GM10847 (cell line): ENCODE data around the gene ABI1.

ENCODE experiments used
- POLR2A ChIP-seq: IDR thresholded peaks from 2 replicates; pipeline ENCODE4 v1.6.1; 2011; ENCODE audit not compliant: insufficient read length; ENCODE audit errors: extremely low read depth

The ABI1 gene

GRCh38 chr10:26858707-26859034, 2.1 kb downstream of the ABI1 start:
- TF ChIP-seq POLR2A: no peak

- no peak for TF ChIP-seq POLR2A
These were observed 2.6 kb downstream of the ABI1 start for GRCh38 chr10:26857991-26858706.

GRCh38 chr10:26855186-26855585, 5.6 kb downstream of the ABI1 start:
- TF ChIP-seq POLR2A: no peak

- no peak for TF ChIP-seq POLR2A
These were observed 6.2 kb downstream of the ABI1 start for GRCh38 chr10:26854524-26854923.

- TF ChIP-seq POLR2A: no peak
These were observed 16.3 kb downstream of the ABI1 start for GRCh38 chr10:26844396-26844975.

DNA sequence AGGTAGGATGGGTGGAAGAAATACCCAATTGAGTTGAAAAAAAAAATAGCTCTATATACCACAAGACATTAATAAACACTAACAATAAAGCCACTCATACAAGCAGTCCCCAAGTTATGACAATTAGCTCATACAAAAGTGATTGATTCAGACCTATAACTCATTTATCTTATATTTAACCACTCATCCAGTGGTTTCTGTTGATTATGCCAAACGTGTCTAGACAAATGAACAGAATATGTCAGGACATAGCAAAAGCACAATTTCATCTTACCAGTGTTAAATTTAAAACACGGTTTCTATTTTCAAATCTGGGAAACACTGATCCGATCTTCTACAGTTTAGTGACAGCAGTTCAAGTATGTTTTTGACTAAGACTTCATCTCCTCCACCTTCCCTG, 17.0 kb downstream of the ABI1 start:
- no peak for TF ChIP-seq POLR2A

DNA sequence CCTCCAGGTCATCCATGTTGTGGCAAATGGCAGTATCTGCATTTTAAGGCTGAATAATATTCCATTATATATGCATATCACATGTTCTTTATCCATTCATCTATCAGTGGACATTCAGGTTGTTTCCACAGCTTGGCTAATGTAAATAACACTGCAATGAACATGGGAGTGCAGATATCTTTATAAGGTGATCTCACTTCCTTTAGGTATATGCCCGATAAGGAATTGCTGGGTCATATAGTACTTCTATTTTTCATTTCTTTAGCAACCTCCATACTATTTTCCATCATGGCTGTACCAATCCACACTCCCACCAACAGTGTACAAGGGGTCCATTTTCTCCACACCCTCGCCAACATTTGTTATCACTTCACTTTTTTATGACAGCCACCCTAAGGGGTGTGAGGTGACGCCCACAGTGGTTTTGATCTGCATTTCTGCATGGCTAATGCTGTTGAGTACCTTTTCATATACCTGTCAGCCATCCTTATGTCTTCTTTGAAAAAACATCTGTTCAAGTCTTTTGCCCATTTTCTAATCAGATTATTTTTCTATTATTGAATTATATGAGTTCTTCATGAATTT, 18.9 kb downstream of the ABI1 start:
- TF ChIP-seq POLR2A: no peak

DNA sequence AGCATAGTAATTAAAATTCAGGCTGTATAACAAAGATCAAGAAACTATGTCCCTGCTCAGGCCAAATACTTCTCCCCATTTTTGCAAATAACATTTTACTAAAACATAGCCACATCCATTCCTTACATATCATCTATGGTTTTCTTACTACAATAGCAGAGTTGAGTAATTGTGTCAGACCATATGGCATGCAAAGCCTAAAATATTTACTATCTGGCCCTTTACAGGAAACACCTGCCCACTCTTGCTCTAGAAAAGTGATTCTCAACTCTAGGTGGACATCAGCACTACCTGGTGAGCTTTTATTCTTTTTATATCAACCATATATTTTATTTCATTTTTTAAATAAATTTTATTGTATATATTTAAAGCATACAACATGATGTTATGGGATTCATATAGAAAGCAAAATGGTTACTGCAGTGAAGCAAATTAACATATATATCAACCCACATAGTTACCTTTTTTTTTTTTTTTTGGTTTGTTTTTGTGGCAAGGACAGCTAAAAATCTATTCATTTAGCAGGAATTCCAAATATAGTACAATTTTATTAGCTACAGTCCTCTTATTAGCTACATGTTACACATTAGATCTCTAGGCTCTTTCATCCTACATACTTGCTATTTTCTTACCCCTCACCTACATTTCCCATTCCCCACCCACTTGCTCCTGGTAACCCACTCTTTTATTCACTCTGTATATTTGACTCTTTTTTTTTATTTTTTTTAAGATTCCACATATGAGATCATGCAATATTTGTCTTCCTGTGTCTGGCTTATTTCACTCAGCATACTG, 19.6 kb downstream of the ABI1 start:
- TF ChIP-seq POLR2A: no peak

- TF ChIP-seq POLR2A: no peak
These were observed 20.7 kb downstream of the ABI1 start for GRCh38 chr10:26839966-26840627.

GRCh38 chr10:26837139-26837538, 23.6 kb downstream of the ABI1 start:
- no peak for TF ChIP-seq POLR2A

- no peak for TF ChIP-seq POLR2A
These were observed 25.7 kb downstream of the ABI1 start for GRCh38 chr10:26835025-26835424.

DNA sequence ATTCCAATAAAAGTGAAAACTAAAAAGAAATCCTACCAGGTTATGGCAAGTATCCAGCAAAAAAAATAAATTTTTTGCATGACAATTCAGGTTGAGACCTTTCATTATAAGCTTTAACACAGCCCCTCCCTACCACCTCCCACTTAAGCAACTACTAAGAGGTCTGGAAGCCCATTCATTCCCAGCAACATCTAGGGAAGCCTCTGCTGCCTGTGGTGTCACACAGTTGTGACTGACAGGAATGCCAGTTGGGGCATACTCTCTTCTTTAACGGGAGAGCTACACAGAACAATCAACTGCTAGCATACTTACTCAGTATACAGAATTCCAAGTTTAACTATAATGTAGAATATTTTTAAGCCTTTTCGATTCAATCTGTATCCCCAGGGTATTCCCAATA, 27.8 kb downstream of the ABI1 start:
- no peak for TF ChIP-seq POLR2A

DNA sequence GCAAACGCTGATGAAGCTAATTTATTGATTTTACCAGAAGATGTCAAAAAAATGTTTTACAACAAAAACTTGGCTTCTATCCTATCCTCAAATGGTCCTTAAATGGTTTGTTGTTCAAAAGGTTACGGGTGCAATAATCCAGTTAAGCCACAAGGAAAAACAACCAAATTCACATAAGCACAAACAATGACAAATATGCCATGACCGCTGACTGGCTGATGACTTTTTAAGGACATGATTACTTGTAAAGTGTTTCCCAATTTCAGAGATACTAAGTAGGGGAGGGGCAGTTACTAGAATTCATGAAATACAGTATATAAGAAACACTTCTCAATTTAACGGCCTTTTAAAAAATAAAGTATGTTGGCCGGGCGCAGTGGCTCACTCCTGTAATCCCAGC, 28.8 kb downstream of the ABI1 start:
- no peak for TF ChIP-seq POLR2A

DNA sequence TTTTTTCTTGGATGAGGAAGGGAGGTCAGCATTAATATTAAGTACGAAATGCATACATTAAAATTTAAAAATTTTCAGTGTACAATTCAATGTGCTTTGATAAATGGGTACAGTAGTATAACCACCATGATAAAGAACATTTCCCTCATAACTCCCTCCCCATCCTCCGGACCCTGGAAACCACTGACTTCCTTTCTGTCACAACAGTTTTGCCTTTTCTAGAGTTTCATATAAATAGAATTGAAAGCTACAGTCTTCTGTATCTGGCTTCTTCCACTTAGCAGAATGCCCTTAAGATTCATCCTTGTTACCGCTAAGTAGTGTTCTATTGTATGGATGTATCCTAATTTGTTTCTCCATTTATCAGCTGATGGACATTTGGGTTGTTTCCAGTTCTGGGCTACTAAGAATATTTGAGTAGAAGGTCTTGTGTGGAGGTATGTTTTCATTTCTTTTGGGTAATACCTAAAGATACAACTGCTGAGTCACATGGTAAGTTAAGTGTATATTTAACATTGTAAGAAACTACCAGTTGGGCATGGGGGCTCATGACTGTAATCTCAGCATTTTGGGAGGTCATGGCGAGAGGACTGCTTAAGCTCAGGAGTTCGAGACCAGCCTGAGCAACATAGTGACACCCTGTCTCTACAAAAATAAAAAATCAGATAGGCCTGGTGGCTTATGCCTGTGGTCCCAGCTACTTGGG, 30.8 kb downstream of the ABI1 start:
- no peak for TF ChIP-seq POLR2A
